ENCODE data around the gene SLC9A7.

The SLC9A7 gene

GRCh38 chrX:46698691-46699090 is 60.2 kb downstream of the SLC9A7 start:
- no peak for DNase-seq

GRCh38 chrX:46695491-46695890 is 63.4 kb downstream of the SLC9A7 start:
- no peak for DNase-seq

- DNase-seq, result no peak
Observed at GRCh38 chrX:46694549-46694948, 64.4 kb downstream of the SLC9A7 start.

- no peak for DNase-seq
Observed at GRCh38 chrX:46693149-46693548, 65.8 kb downstream of the SLC9A7 start.

DNA sequence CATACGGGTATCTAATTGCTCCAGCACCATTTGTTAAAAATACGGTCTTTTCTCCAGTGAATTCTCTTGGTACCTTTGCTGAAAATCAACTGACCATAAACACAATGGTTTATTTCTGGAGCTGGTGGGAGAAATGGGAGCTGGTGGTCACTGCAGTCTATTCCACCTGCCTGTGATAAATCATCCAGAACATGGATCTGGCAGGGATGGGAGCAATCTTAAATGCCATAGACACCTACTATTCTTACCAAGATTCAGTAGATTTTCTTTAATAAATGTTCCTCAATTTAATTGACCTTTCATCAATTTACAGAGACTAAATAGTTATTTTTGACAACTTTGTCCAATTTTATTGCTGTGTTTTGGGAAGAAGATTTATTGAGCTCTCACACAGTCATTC is 68.1 kb downstream of the SLC9A7 start:
- no peak for DNase-seq

- DNase-seq, result no peak
Observed at GRCh38 chrX:46687619-46688018, 71.3 kb downstream of the SLC9A7 start.

GRCh38 chrX:46686003-46686645 is 72.8 kb downstream of the SLC9A7 start:
- DNase-seq, result peak; percentile 73

GRCh38 chrX:46683048-46683447 is 75.9 kb downstream of the SLC9A7 start:
- DNase-seq, result no peak

DNA sequence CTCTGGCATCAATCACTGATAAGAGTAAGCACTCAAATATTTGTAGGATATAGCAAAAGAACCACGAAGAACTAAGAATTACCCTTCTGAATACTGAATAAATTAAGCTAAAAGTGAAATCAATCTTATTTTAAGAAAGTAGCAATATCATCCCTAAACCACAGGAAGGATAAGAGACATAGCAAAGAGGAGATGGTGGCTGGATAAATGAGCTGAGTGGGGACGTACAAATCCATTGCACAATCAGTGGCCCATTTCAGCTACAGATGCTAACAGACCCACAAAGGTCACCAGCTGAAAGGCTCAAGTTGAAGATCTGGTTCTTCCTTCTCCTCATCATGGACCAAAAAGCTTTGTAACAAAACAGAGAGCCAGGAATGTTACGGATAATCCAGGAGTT is 77.1 kb downstream of the SLC9A7 start:
- DNase-seq, result no peak

DNA sequence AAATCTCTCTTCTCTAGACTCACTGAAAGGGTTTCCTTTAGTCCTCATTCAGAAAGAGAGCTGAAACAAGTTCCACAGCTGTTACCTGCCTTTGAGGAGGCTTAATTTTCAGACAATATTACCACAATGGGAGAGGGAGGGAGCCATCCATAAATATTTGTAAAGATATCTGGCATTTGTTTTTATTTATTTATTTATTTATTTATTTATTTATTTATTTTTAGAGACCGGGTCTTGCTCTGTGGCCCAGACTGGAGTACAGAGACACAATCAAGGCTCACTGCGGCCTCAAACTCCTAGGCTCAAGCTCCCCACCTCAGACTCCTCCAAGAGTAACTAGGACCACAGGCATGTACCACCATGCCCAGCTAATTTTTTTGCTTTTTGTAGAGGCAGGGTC is 80.7 kb downstream of the SLC9A7 start:
- DNase-seq, result no peak

DNA sequence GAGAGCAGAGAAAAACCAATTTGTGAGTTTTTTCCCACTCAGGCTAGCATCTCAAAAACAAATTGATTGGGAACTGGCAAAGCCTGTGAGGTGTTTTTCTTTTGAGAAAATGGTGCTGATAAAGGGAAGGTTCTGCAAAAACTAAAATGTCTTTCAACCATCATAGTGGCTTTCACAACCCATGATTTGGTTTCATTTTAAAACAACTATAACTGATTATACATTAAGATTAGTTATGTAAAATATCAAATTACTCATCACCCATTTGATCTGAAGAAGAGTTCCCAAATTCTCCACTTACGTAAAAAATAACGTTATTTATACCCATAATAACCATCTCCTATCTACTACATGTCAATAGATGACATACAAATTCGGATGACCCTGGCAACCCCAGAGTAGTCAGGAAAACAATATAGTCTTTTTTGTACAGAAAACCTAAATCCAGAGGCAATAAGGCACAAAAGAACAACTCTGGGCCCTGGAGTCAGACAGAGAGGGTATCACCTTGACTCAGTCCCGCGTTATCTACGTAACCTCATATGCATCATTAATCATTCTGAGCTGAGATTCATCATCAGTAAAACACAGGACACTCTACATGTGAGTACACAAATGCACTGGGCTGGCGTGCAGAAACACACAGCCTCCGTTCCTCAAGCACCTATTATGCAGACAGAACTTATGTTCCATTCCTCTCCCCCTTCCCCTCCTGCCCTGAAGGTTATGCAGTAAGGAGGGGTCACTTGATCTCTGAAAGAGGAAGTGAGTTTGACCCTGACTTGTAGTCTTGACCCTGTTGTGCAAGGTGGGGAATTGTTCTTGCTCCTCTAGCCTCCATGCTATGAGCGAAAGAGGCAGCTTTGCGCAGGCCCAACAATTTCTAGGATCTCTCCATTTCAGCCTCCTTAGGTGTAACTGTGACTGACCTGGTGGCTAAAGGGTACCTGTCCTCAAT is 82.2 kb downstream of the SLC9A7 start:
- DNase-seq, result no peak

- no peak for DNase-seq
Observed at GRCh38 chrX:46673620-46674359, 85.1 kb downstream of the SLC9A7 start.

- no peak for DNase-seq
Observed at GRCh38 chrX:46670316-46670715, 88.6 kb downstream of the SLC9A7 start.

GRCh38 chrX:46666831-46667230 is 92.1 kb downstream of the SLC9A7 start:
- DNase-seq, result no peak

- no peak for DNase-seq
Observed at GRCh38 chrX:46665232-46666152, 93.4 kb downstream of the SLC9A7 start.

DNA sequence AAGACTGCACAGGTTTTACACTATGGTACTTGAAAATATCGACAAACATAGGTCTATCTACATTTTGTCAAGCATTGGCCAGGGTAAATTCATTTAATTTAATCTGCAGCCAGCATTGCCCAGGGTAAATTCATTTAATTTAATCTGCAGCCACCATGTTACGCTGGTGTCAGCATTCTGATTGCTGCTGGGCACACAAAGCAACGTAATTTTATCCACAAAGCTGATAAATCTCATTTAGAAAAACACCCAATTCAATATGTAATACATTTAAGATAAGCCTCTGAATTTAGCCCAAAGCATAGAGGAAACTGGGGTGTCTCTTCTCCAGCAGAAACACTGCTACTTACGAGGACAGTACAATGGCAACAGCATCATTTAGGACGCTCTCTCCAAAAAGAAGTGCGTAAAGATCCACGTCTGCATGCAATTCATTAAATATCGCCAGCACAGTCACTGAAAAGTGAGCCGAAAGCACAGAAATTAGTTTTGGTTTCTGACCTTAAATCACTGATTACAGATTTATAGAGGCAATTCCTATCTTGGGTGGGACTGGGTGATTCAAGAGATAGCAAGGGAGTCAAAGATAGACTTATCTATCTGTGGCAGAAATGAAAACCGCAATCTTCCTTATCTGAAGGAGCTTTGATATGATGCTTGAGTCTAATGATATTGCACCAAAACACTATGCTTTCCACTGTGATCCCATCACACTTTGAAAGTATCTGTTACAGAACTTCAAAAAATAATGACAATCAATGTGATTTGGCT is 96.5 kb downstream of the SLC9A7 start:
- no peak for DNase-seq

- DNase-seq, result no peak
Observed at GRCh38 chrX:46653482-46653881, 105.4 kb downstream of the SLC9A7 start.

GRCh38 chrX:46649421-46650260 is 109.3 kb downstream of the SLC9A7 start:
- no peak for DNase-seq

- DNase-seq, result no peak
Observed at GRCh38 chrX:46648660-46649059, 110.3 kb downstream of the SLC9A7 start.

- DNase-seq, result no peak
Observed at GRCh38 chrX:46647251-46647650, 111.7 kb downstream of the SLC9A7 start.

- no peak for DNase-seq
Observed at GRCh38 chrX:46645614-46646013, 113.3 kb downstream of the SLC9A7 start.

Data from activated effector memory CD4-positive, alpha-beta T cell treated with anti-CD3 and anti-CD28 coated beads, Interleukin-2, amount 50 U/mL, for 16 hours (primary cell).